Spinal cord (tissue), 10 donors: ENCODE measurements around the gene KLF4. TPM values are rescaled to one million over a fixed set of nuclear protein-coding genes. Genes with fewer than 3 reads are reported as not detected.

Source experiments
- DNase-seq, 6 donors: peaks; one replicate each; pipeline versions ENCODE4 v3.0.0 to v3.0.0-alpha.2; 2013 to 2015; ENCODE audit warnings: low spot score in 6 of 6, low read depth in 4 of 6
- H3K27ac ChIP-seq: one replicate; pipeline ENCODE4 v1.5.1; 2013; ENCODE audit warnings: low read depth, low read length, control low read depth
- H3K27me3 ChIP-seq: one replicate; pipeline ENCODE4 v1.6.1; 2013; ENCODE audit warnings: low read length; ENCODE audit not compliant: control insufficient read depth, insufficient read depth
- H3K36me3 ChIP-seq: one replicate; pipeline ENCODE4 v1.6.1; 2013; ENCODE audit warnings: low read length; ENCODE audit not compliant: control insufficient read depth, insufficient read depth
- H3K4me1 ChIP-seq: one replicate; pipeline ENCODE4 v1.6.1; 2013; ENCODE audit warnings: low read length; ENCODE audit not compliant: control insufficient read depth, insufficient read depth
- H3K4me3 ChIP-seq: one replicate; pipeline ENCODE4 v1.5.1; 2013; ENCODE audit warnings: low read depth, low read length, control low read depth
- H3K9me3 ChIP-seq: one replicate; pipeline ENCODE4 v1.6.1; 2013; ENCODE audit warnings: low read length; ENCODE audit not compliant: control insufficient read depth, insufficient read depth
- WGBS: methylation state at CpG from one replicate; pipeline ENCODE4 v1.1.5; 2013; ENCODE audit warnings: missing lambda C conversion rate; ENCODE audit not compliant: insufficient coverage; 5-methylcytosine and 5-hydroxymethylcytosine counted together
- polyA plus RNA-seq, 2 donors: library from polyadenylated mRNA; unstranded; fragments of 120-200 nt; gene quantifications; one replicate each; pipeline ENCODE4 v1.2.1, GENCODE V29; 2013; ENCODE audit not compliant: insufficient read length in 2 of 2
- total RNA-seq, 2 donors: library from RNA; depleted of rRNA in 1 of 2; stranded (reverse); fragments of 120-200 nt in 1 of 2; fragments of >200 nt in 1 of 2; gene quantifications; one replicate each; pipeline versions ENCODE4 v1.2.3 to v1.2.4, GENCODE V29; 2013 to 2014
- donor health status: healthy.

The KLF4 gene
- total and polyA plus RNA-seq, 4 donors: 13.5 to 42.9 (median 30.4) TPM

GRCh38 chr9:107480386-107480789 is 9.2 kb downstream of the KLF4 start:
- H3K4me1 ChIP-seq: no peaks in the 10 kb centered on the region
- no peak overlapping the region for H3K27ac ChIP-seq
- 78% methylated on average over 11 of the region's 12 CpGs for WGBS
- H3K36me3 ChIP-seq: no peaks in the 10 kb centered on the region
- no peak for DNase-seq
- no peak overlapping the region for H3K4me3 ChIP-seq
- H3K27me3 ChIP-seq: no peaks in the 10 kb centered on the region
- H3K9me3 ChIP-seq: no peaks in the 10 kb centered on the region

DNA sequence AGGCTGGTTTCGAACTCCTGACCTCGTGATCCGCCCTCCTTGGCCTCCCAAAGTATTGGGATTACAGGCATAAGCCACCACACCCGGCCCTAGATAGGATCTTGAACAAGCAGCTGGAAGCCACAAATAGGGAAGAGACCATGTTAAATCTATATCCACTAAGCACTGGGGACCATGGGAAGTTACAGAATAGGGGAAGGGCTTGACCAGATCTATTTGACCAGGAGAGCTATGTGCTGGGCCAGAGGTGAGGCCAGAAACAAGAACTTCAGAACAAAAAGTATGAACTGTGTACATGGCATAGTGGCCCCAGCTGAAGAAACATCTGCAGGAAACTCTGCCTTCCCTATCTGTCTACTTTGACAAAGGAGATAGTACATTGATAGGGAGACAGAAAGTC is 10.8 kb downstream of the KLF4 start:
- DNase-seq: no peak
- Histone ChIP-seq H3K27ac (no peak overlapping the region), H3K27me3 (no peaks in the 10 kb centered on the region), H3K4me3 (no peak overlapping the region), H3K9me3 (no peaks in the 10 kb centered on the region), H3K36me3 (no peaks in the 10 kb centered on the region), H3K4me1 (no peaks in the 10 kb centered on the region)
- WGBS: no CpG with 5 or more reads among the region's 4 CpGs

DNA sequence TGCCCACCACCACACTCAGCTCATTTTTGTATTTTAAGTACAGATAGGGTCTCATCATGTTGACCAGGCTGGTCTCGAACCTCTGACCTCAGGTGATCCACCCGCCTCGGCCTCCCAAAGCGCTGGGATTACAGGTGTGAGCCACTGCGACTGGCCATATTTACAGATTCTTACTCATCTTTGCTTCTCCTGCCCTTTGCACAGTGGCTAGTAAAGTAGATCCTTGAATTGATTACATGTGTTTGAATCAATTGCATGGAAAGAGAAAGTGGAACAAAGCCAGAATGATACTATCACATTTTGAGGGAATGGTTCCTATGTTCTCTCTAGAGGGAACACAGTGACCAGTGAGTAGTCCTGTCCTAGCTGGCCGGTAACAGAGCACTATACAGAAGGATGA is 15.4 kb downstream of the KLF4 start:
- DNase-seq: no peak
- no peaks in the 10 kb centered on the region for H3K27me3 ChIP-seq
- 100% methylated on average over 1 of the region's 6 CpGs for WGBS
- no peaks in the 10 kb centered on the region for H3K36me3 ChIP-seq
- no peaks in the 10 kb centered on the region for H3K4me1 ChIP-seq
- no peak overlapping the region for H3K27ac ChIP-seq
- H3K4me3 ChIP-seq: no peak overlapping the region
- no peaks in the 10 kb centered on the region for H3K9me3 ChIP-seq

DNA sequence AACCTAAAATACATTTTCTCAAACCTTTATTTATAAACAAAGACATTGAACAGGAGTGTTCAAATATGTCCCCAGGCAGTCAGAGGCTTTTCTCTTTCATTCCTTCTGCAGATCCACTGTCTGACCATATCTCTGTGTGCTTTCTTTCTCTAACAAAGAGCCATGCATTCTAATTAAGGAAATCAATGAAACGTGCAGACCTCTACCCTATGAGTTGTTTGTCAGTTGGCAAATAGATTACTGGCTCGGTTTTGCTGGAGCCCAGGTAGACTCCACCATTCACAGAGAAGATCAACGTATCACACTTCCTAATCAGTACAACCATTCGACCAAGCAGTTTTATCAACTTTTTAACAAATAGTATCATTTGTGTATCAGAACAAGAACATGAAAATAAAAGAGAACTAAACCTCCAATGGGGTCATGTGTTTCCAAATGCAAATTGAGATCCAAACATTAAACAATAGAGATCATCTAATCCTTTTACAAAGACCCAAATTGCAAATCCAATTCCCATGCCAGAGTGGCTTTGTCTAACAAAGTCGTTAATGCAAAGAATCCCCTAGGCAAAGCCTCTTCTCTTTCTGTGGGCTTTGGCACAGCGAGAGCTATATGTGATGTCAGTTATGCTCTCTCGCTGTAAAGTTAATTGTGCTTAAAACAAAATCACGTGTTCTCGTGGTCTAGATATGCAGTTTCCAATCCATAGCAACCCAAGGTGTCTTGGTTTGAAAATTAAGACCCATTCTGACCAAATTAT is 16.8 kb downstream of the KLF4 start:
- no peak overlapping the region for H3K27ac ChIP-seq
- H3K4me3 ChIP-seq: no peak overlapping the region
- DNase-seq: peak in 1 of 6 donors; percentile 82
- H3K9me3 ChIP-seq: no peaks in the 10 kb centered on the region
- H3K36me3 ChIP-seq: no peaks in the 10 kb centered on the region
- 0% methylated on average over 2 of the region's 9 CpGs for WGBS
- H3K27me3 ChIP-seq: no peaks in the 10 kb centered on the region
- no peaks in the 10 kb centered on the region for H3K4me1 ChIP-seq

GRCh38 chr9:107471552-107471951 is 18.0 kb downstream of the KLF4 start:
- DNase-seq: no peak
- no peak overlapping the region for H3K4me3 ChIP-seq
- no peaks in the 10 kb centered on the region for H3K9me3 ChIP-seq
- 92% methylated on average over 2 of the region's 6 CpGs for WGBS
- H3K4me1 ChIP-seq: no peaks in the 10 kb centered on the region
- no peaks in the 10 kb centered on the region for H3K27me3 ChIP-seq
- no peaks in the 10 kb centered on the region for H3K36me3 ChIP-seq
- H3K27ac ChIP-seq: no peak overlapping the region

GRCh38 chr9:107467416-107467815 is 22.2 kb downstream of the KLF4 start:
- Histone ChIP-seq H3K36me3 (no peaks in the 10 kb centered on the region), H3K4me3 (no peak overlapping the region), H3K27ac (no peak overlapping the region), H3K4me1 (peaks cover 12% of the 10 kb centered on the region), H3K27me3 (no peaks in the 10 kb centered on the region), H3K9me3 (no peaks in the 10 kb centered on the region)
- DNase-seq: no peak
- WGBS: 100% methylated on average over 1 of the region's 1 CpG

DNA sequence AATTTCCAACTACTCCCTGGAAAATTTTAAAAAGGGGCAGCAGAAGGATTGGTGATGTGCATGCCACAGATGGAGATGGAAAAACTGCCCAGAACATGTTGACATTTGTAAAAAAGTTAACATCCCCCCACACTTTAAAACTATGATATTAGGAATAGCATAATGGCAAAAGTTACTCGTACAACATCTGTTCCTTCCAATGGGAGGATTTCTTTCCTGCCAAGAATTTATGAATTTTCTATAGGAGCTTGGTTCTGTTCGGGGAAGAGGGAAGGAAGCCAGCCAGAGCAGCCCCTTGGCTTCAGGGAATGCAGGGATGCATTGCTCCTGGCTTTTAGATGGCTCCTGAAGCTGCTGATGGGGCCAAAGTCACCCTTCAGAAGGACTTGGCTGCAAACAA is 22.7 kb downstream of the KLF4 start:
- Histone ChIP-seq H3K9me3 (no peaks in the 10 kb centered on the region), H3K27me3 (no peaks in the 10 kb centered on the region), H3K4me3 (no peak overlapping the region), H3K36me3 (no peaks in the 10 kb centered on the region), H3K4me1 (peaks cover 12% of the 10 kb centered on the region), H3K27ac (no peak overlapping the region)
- WGBS: 90% methylated on average over 1 of the region's 2 CpGs
- DNase-seq: no peak

DNA sequence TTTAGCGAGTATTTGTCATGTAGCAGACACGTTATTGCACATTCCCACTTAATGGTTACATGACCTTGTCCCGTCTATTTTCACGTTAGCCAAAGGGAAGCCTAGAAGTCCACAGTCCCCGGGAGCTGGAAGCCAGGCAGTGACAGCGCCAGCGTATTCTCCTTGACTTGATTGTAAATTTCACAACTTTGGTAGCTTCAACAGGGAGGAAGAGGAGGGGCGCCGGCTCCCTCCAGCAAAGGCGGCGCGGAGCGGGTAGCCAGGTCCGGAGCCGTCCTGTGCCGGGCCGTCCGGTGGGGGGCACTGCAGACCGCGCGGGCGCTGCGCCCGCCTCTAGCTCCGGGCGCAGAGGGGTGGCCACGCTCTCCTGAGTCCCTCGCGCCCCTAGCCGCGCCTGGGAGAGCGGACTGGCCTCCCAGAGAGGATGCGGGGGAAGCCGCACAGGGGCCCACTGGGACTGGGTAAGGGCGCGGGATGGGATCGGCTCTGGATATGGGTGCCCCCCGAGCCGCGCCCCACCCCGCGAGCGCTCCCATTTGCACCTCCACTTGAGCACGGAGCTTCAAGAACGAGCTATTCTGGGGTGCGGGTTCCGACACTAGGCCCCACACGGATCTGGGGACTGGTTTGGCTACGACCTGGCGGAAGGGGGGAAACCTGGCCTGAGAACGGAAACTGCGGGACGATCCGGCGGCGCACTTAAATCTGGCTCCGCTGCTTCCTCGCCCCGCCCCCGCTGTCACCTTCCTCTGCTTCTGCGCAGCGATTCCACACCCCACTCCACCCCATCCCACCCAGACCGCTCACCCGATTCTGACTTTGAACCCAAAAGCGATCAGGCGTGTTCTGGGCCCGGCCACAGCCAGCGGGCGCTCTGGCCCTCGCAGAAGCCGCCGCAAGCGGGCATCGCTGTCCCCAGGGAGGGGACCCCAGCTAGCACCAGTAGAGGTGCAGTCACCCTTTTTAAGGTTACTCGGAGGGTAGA is 23.8 kb downstream of the KLF4 start:
- Histone ChIP-seq H3K4me3 (peak overlapping the region; percentile 60), H3K36me3 (no peaks in the 10 kb centered on the region), H3K4me1 (peaks cover 12% of the 10 kb centered on the region), H3K27me3 (no peaks in the 10 kb centered on the region), H3K27ac (no peak overlapping the region), H3K9me3 (no peaks in the 10 kb centered on the region)
- WGBS: 3% methylated on average over 75 of the region's 75 CpGs
- peak in 2 of 6 donors; percentile 74 to 82 for DNase-seq

DNA sequence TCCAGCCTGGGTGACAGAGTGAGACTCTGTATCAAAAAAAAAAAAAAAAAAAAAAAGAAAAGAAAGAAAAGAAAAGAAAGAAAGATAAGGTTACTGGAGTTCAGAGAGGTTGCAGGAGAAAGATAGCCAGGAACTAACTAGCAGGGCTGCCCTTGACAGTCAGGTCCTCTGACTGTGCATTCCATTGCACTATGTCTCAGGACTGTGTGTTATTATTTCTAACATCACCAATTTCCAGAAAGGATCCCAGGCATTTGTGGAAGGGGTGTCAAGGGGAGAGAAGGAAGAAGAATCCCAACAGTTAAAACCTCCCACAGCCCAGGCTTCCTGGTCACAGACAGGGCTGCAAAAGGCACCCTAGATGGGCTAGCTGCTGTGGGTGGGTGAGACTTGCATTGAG is 25.1 kb downstream of the KLF4 start:
- H3K27ac ChIP-seq: no peak overlapping the region
- no peaks in the 10 kb centered on the region for H3K27me3 ChIP-seq
- DNase-seq: no peak
- no peaks in the 10 kb centered on the region for H3K36me3 ChIP-seq
- no peak overlapping the region for H3K4me3 ChIP-seq
- peaks cover 2% of the 10 kb centered on the region for H3K9me3 ChIP-seq
- H3K4me1 ChIP-seq: peaks cover 12% of the 10 kb centered on the region
